Breast epithelium (tissue), 4 donors: Measurements from ENCODE around the gene PDE6C. TPM values are rescaled to one million over a fixed set of nuclear protein-coding genes. Genes with fewer than 3 reads are reported as not detected.

Experiments
- DNase-seq, 2 donors: peaks; one replicate each; pipeline ENCODE4 v3.0.0-alpha.2; 2019; ENCODE audit warnings: low spot score in 2 of 2
- H3K27ac ChIP-seq, 2 donors: fragments of 200-600 bp; sonication (generic) in 1 of 2; one replicate each; pipeline ENCODE4 v1.5.1; 2016 to 2019; ENCODE audit warnings: mild to moderate bottlenecking in 1 of 2
- H3K27me3 ChIP-seq, 2 donors: fragments of 200-600 bp; sonication (generic) in 1 of 2; one replicate each; pipeline versions ENCODE4 v1.5.1 to v1.6.0; 2017 to 2019; ENCODE audit warnings: control low read depth in 1 of 2, mild to moderate bottlenecking in 1 of 2
- H3K36me3 ChIP-seq: fragments of 200-600 bp; one replicate; pipeline ENCODE4 v1.5.1; 2019
- H3K4me1 ChIP-seq, 2 donors: fragments of 200-600 bp; sonication (generic); one replicate each; pipeline ENCODE4 v1.5.1; 2016 to 2019; ENCODE audit warnings: control low read depth in 1 of 2
- H3K4me3 ChIP-seq, 3 donors: fragments of 200-600 bp; sonication (generic); 1 replicate in 2 of 3; 2 replicates in 1 of 3; pipeline ENCODE4 v1.5.1; 2016 to 2019; ENCODE audit warnings: mild to moderate bottlenecking in 3 of 3, moderate library complexity in 2 of 3
- H3K9me3 ChIP-seq, 2 donors: fragments of 200-600 bp; sonication (generic) in 1 of 2; one replicate each; pipeline ENCODE4 v1.5.1; 2016 to 2019; ENCODE audit warnings: control low read depth in 1 of 2
- CTCF ChIP-seq, 3 donors: fragments of 450-650 bp; IDR thresholded peaks; one replicate each; pipeline ENCODE4 v1.5.1; 2016 to 2017; ENCODE audit warnings: antibody characterized with exemption in 3 of 3, mild to moderate bottlenecking in 3 of 3, moderate library complexity in 3 of 3
- POLR2A ChIP-seq: fragments of 450-650 bp; IDR thresholded peaks from one replicate; pipeline ENCODE4 v1.6.1; 2016; ENCODE audit warnings: antibody characterized with exemption, mild to moderate bottlenecking, moderate library complexity
- POLR2AphosphoS5 ChIP-seq, 3 donors: sonication (generic); formaldehyde crosslinking; IDR thresholded peaks; one replicate each; pipeline ENCODE4 v1.6.1; 2017; ENCODE audit warnings: antibody characterized with exemption in 3 of 3
- intact Hi-C: fragments of 100-400 bp; cut with DNase I; formaldehyde crosslinking; loops from one replicate; pipeline ENCODE4 v1.15.1; 2023; ENCODE audit warnings: low total_unique reads
- total RNA-seq, 3 donors: library from RNA; depleted of rRNA; stranded (reverse); fragments of >200 nt; gene quantifications; one replicate each; pipeline ENCODE4 v1.1.0, GENCODE V29; 2016

The PDE6C gene
- total RNA-seq, 3 donors from 2014 or later, result not detected

- intact Hi-C loops, result no loop called here
- TF ChIP-seq POLR2AphosphoS5 (IDR thresholded peaks at IDR 0.05) (no peak), POLR2A (no peak), CTCF (IDR thresholded peaks at IDR 0.05) (no peak)
Observed at GRCh38 chr10:93629647-93630305, 17.4 kb downstream of the PDE6C start.

GRCh38 chr10:93630625-93631557 is 18.6 kb downstream of the PDE6C start:
- H3K9me3 ChIP-seq, result no peaks in the 10 kb centered on the region
- no peak overlapping the region for H3K27ac ChIP-seq
- no peaks in the 10 kb centered on the region for H3K4me1 ChIP-seq
- no peak overlapping the region for H3K4me3 ChIP-seq
- DNase-seq, result no peak
- H3K36me3 ChIP-seq, result no peaks in the 10 kb centered on the region
- intact Hi-C loops, result no loop called here
- TF ChIP-seq POLR2AphosphoS5 (IDR thresholded peaks at IDR 0.05), result no peak
- no peak for TF ChIP-seq POLR2A
- H3K27me3 ChIP-seq, result no peaks in the 10 kb centered on the region

More at GRCh38 chr10:93629647-93630305, 17.4 kb downstream of the PDE6C start:
- no peak for DNase-seq
- H3K4me1 ChIP-seq, result no peaks in the 10 kb centered on the region
- H3K4me3 ChIP-seq, result no peak overlapping the region
- H3K27me3 ChIP-seq, result no peaks in the 10 kb centered on the region
- H3K36me3 ChIP-seq, result no peaks in the 10 kb centered on the region
- no peaks in the 10 kb centered on the region for H3K9me3 ChIP-seq
- no peak overlapping the region for H3K27ac ChIP-seq

GRCh38 chr10:93639791-93640190 is 27.5 kb downstream of the PDE6C start:
- Histone ChIP-seq H3K4me1 (no peaks in the 10 kb centered on the region), H3K27me3 (no peaks in the 10 kb centered on the region), H3K9me3 (peaks cover 0 to 4% of the 10 kb centered on the region in 2 donors), H3K4me3 (no peak overlapping the region), H3K27ac (no peak overlapping the region), H3K36me3 (no peaks in the 10 kb centered on the region)
- no peak for DNase-seq
- TF ChIP-seq POLR2A (no peak), POLR2AphosphoS5 (IDR thresholded peaks at IDR 0.05) (no peak), CTCF (IDR thresholded peaks at IDR 0.05) (no peak)
- intact Hi-C loops, result no loop called here

- Histone ChIP-seq H3K27ac (no peak overlapping the region), H3K9me3 (no peaks in the 10 kb centered on the region), H3K27me3 (no peaks in the 10 kb centered on the region), H3K36me3 (no peaks in the 10 kb centered on the region), H3K4me3 (no peak overlapping the region), H3K4me1 (no peaks in the 10 kb centered on the region)
- no peak for DNase-seq
- intact Hi-C loops, result no loop called here
- TF ChIP-seq CTCF (IDR thresholded peaks at IDR 0.05) (no peak), POLR2A (no peak), POLR2AphosphoS5 (IDR thresholded peaks at IDR 0.05) (no peak)
Observed at GRCh38 chr10:93652857-93653256, 40.5 kb downstream of the PDE6C start.

- Histone ChIP-seq H3K4me1 (no peaks in the 10 kb centered on the region), H3K36me3 (no peaks in the 10 kb centered on the region), H3K27ac (no peak overlapping the region), H3K4me3 (no peak overlapping the region), H3K9me3 (no peaks in the 10 kb centered on the region), H3K27me3 (no peaks in the 10 kb centered on the region)
- no peak for DNase-seq
- TF ChIP-seq POLR2A (no peak), CTCF (IDR thresholded peaks at IDR 0.05) (no peak), POLR2AphosphoS5 (IDR thresholded peaks at IDR 0.05) (no peak)
- intact Hi-C loops, result no loop called here
Observed at GRCh38 chr10:93654201-93654600, 41.9 kb downstream of the PDE6C start.
